Astrocyte (in vitro differentiated cells and primary cell): ENCODE measurements around the gene CCDC194.

Source experiments
- CTCF ChIP-seq: IDR thresholded peaks from 2 replicates; pipeline ENCODE4 v1.5.1; 2011; ENCODE audit warnings: low read depth, mild to moderate bottlenecking, inconsistent platforms, low read length, moderate library complexity; ENCODE audit not compliant: insufficient read depth
- EZH2 ChIP-seq: IDR thresholded peaks from 2 replicates; pipeline ENCODE4 v1.6.1; 2012; ENCODE audit warnings: mild to moderate bottlenecking, low read length, inconsistent platforms; ENCODE audit not compliant: insufficient read depth

- TF ChIP-seq CTCF (no peak), EZH2 (no peak)
Measured at GRCh38 chr19:17414097-17414496, 20.1 kb upstream of the CCDC194 start.
